Measurements from ENCODE around the gene SV2B.

Gene SV2B

GRCh38 chr15:91249591-91249990, 149.5 kb downstream of the SV2B start:
- no peak overlapping the region for H3K4me3 ChIP-seq (ENCODE audit: low read depth, low read length)
- DNase-seq (ENCODE audit: low read depth) = no peak
- TF ChIP-seq CTCF (IDR thresholded peaks at IDR 0.05; ENCODE audit: low read depth, low read length, missing control alignments) = no peak

GRCh38 chr15:91252322-91252721, 152.3 kb downstream of the SV2B start:
- H3K4me3 ChIP-seq (ENCODE audit: low read depth, low read length) = no peak overlapping the region
- DNase-seq (ENCODE audit: low read depth) = no peak
- no peak for TF ChIP-seq CTCF (IDR thresholded peaks at IDR 0.05; ENCODE audit: low read depth, low read length, missing control alignments)

- DNase-seq (ENCODE audit: low read depth) = no peak
- TF ChIP-seq CTCF (IDR thresholded peaks at IDR 0.05; ENCODE audit: low read depth, low read length, missing control alignments) = no peak
- H3K4me3 ChIP-seq (ENCODE audit: low read depth, low read length) = no peak overlapping the region
Observed at GRCh38 chr15:91252756-91253155, 152.7 kb downstream of the SV2B start.

- no peak for DNase-seq (ENCODE audit: low read depth)
- TF ChIP-seq CTCF (IDR thresholded peaks at IDR 0.05; ENCODE audit: low read depth, low read length, missing control alignments) = no peak
- no peak overlapping the region for H3K4me3 ChIP-seq (ENCODE audit: low read depth, low read length)
Observed at GRCh38 chr15:91253605-91254004, 153.5 kb downstream of the SV2B start.

- no peak for TF ChIP-seq CTCF (IDR thresholded peaks at IDR 0.05; ENCODE audit: low read depth, low read length, missing control alignments)
- no peak overlapping the region for H3K4me3 ChIP-seq (ENCODE audit: low read depth, low read length)
- no peak for DNase-seq (ENCODE audit: low read depth)
Observed at GRCh38 chr15:91254766-91255165, 154.7 kb downstream of the SV2B start.

- TF ChIP-seq CTCF (IDR thresholded peaks at IDR 0.05; ENCODE audit: low read depth, low read length, missing control alignments) = no peak
- no peak for DNase-seq (ENCODE audit: low read depth)
- no peak overlapping the region for H3K4me3 ChIP-seq (ENCODE audit: low read depth, low read length)
Observed at GRCh38 chr15:91255670-91256192, 155.7 kb downstream of the SV2B start.

- DNase-seq (ENCODE audit: low read depth) = no peak
- TF ChIP-seq CTCF (IDR thresholded peaks at IDR 0.05; ENCODE audit: low read depth, low read length, missing control alignments) = no peak
- H3K4me3 ChIP-seq (ENCODE audit: low read depth, low read length) = no peak overlapping the region
Observed at GRCh38 chr15:91257746-91258414, 157.8 kb downstream of the SV2B start.

Measured in GM12864 (cell line).